GM18861 (cell line): ENCODE measurements around the gene MGME1.
"Not testable (repeated sequence)": the region's sequence is repeated elsewhere in the genome, so short reads cannot be mapped to it uniquely, and the experiment has no call there.

Source experiments
- ATAC-seq: cut with Tn5 transposase; IDR thresholded peaks from one replicate; pipeline ENCODE4 v1.9.1; 2021; ENCODE audit not compliant: unreplicated experiment

MGME1 gene

GRCh38 chr20:17959257-17959627 lies 9.6 kb upstream of the MGME1 start:
- ATAC-seq, result no peak

GRCh38 chr20:17960400-17960885 lies 8.4 kb upstream of the MGME1 start:
- not testable (repeated sequence) for ATAC-seq

- ATAC-seq, result no peak
Observed at GRCh38 chr20:17960927-17961586, 7.8 kb upstream of the MGME1 start.

- no peak for ATAC-seq
Observed at GRCh38 chr20:17961587-17961940, 7.3 kb upstream of the MGME1 start.

- no peak for ATAC-seq
Observed at GRCh38 chr20:17963114-17963897, 5.5 kb upstream of the MGME1 start.

- ATAC-seq, result no peak
Observed at GRCh38 chr20:17964073-17964472, 4.7 kb upstream of the MGME1 start.

- ATAC-seq, result no peak
Observed at GRCh38 chr20:17964632-17965031, 4.2 kb upstream of the MGME1 start.

GRCh38 chr20:17965042-17965697 lies 3.6 kb upstream of the MGME1 start:
- no peak for ATAC-seq

- ATAC-seq, result no peak
Observed at GRCh38 chr20:17966432-17967310, 2.1 kb upstream of the MGME1 start.

- no peak for ATAC-seq
Observed at GRCh38 chr20:17967521-17968365, 1.1 kb upstream of the MGME1 start.

- ATAC-seq, result no peak
Observed at GRCh38 chr20:17969278-17969883, 563 bp downstream of the MGME1 start.

- peak; percentile 15 for ATAC-seq
Observed at GRCh38 chr20:17969884-17970409, 1.1 kb downstream of the MGME1 start.

GRCh38 chr20:17971300-17972013 lies 2.6 kb downstream of the MGME1 start:
- no peak for ATAC-seq

- no peak for ATAC-seq
Observed at GRCh38 chr20:17972121-17972520, 3.3 kb downstream of the MGME1 start.

GRCh38 chr20:17976305-17976704 lies 7.5 kb downstream of the MGME1 start:
- ATAC-seq, result no peak

GRCh38 chr20:17985388-17986018 lies 16.7 kb downstream of the MGME1 start:
- ATAC-seq, result no peak

- ATAC-seq, result no peak
Observed at GRCh38 chr20:17987988-17988387, 19.2 kb downstream of the MGME1 start.

GRCh38 chr20:17990278-17990972 lies 21.6 kb downstream of the MGME1 start:
- no peak for ATAC-seq
